IPS DF 19.7 (cell line): ENCODE measurements around the gene SETD5.

Source experiments
- DNase-seq: peaks from one replicate; pipeline ENCODE4 v3.0.0-alpha.2; 2013; ENCODE audit warnings: low read depth, low spot score

Gene SETD5

GRCh38 chr3:9387322-9387655, 10.1 kb upstream of the SETD5 start:
- no peak for DNase-seq

- DNase-seq: no peak
Observed at GRCh38 chr3:9388142-9388541, 9.3 kb upstream of the SETD5 start.

- DNase-seq: no peak
Observed at GRCh38 chr3:9388562-9389272, 8.7 kb upstream of the SETD5 start.

GRCh38 chr3:9390265-9390888, 7.0 kb upstream of the SETD5 start:
- DNase-seq: no peak

GRCh38 chr3:9392041-9392440, 5.4 kb upstream of the SETD5 start:
- DNase-seq: no peak

GRCh38 chr3:9395570-9396300, 1.7 kb upstream of the SETD5 start:
- no peak for DNase-seq

- peak; percentile 83 for DNase-seq
Observed at GRCh38 chr3:9396301-9396631, 1.1 kb upstream of the SETD5 start.

- DNase-seq: peak; percentile 99
Observed at GRCh38 chr3:9396632-9397331, 633 bp upstream of the SETD5 start.

- DNase-seq: no peak
Observed at GRCh38 chr3:9397906-9398699, 688 bp downstream of the SETD5 start.

- DNase-seq: no peak
Observed at GRCh38 chr3:9398700-9399336, 1.4 kb downstream of the SETD5 start.

- DNase-seq: no peak
Observed at GRCh38 chr3:9399337-9399703, 1.9 kb downstream of the SETD5 start.

- DNase-seq: peak; percentile 75
Observed at GRCh38 chr3:9399746-9400145, 2.3 kb downstream of the SETD5 start.

- DNase-seq: no peak
Observed at GRCh38 chr3:9400616-9401015, 3.2 kb downstream of the SETD5 start.

- DNase-seq: no peak
Observed at GRCh38 chr3:9401986-9402385, 4.6 kb downstream of the SETD5 start.

- peak; percentile 17 for DNase-seq
Observed at GRCh38 chr3:9402410-9403228, 5.2 kb downstream of the SETD5 start.

- no peak for DNase-seq
Observed at GRCh38 chr3:9403463-9403862, 6.0 kb downstream of the SETD5 start.

GRCh38 chr3:9404680-9405079, 7.3 kb downstream of the SETD5 start:
- no peak for DNase-seq

GRCh38 chr3:9405756-9406155, 8.3 kb downstream of the SETD5 start:
- no peak for DNase-seq

- no peak for DNase-seq
Observed at GRCh38 chr3:9406856-9407626, 9.6 kb downstream of the SETD5 start.

- no peak for DNase-seq
Observed at GRCh38 chr3:9408061-9408460, 10.6 kb downstream of the SETD5 start.
